Amygdala (tissue), 56 donors: ENCODE measurements around the gene TINAGL1.

Experiments used
- DNase-seq, 56 donors: peaks; one replicate each; lab custom pipeline; 2025; lab: John Stamatoyannopoulos, UW

The TINAGL1 gene

DNA sequence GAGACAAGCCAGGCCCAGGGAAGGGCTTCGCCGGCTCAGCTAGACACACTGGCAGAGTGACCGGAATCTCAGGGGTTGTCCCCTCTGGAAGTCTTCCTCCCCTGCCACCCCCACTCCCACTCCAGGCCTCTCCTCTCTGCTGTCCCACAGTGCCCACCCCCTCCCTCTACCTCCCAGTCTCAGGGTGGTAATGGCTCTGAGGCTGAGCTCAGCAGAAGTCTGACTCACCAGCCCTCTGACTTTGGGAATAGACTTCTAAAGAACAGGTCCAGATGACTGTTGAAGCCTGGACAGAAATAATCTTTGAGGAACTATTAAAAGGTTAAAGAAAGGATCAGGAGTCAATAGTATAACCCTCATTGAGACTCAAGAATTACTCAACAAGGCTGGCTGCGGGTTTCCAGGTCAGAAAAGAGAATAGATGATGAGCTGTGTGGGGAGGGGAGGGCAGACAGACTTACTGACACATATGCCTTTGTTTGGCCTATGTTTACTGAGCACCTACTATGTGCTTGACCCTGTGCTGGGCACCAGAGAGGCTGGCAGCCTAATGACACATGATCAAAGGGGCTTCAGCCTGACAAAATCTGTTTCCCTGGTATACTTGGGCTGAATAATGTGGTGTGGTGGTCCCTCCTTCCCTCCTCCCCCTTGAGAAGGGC lies 49.4 kb downstream of the TINAGL1 start:
- DNase-seq, result no peak

DNA sequence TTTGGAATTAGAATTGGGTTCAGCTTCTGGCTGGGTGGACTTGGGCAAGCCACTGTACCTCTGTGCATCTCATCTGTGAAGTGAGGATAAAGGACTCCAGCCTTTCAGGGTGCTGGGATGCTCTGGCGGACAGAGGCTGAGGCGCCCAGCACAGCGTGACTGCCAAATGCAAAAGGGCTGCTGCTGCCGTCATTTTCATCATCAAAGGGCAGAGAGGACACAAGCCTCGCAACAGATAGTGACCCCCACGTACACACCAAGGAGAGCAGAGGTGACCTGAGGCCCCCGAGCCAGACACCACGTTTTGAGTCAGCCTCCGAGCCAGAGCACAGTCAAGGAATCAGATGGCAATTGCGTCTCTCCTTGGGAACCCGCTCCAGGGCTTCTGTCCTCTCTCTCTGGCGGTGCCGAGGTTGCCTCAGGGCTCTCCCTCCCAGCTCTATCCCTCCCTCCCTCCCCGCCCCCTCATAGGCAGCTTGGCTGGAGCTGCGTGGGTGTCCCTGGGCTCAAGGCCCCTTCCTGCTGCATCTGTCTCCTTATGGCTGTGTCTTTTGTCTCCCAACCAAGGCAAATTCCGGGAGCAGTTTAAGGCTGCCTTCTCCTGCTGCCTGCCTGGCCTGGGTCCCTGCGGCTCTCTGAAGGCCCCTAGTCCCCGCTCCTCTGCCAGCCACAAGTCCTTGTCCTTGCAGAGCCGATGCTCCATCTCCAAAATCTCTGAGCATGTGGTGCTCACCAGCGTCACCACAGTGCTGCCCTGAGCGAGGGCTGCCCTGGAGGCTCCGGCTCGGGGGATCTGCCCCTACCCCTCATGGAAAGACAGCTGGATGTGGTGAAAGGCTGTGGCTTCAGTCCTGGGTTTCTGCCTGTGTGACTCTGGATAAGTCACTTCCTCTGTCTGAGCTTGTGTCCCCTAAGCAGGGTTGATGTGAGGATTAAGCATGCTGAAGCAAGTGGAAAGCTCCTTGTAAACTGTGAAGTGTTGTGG lies 50.2 kb downstream of the TINAGL1 start:
- peak in 8 of 56 donors; percentile 12 to 30 (median 21) for DNase-seq

- DNase-seq, result peak in 15 of 56 donors; percentile 23 to 66 (median 35)
These were observed 51.1 kb downstream of the TINAGL1 start for GRCh38 chr1:31627301-31627929.

GRCh38 chr1:31627930-31628559 lies 51.7 kb downstream of the TINAGL1 start:
- peak in 20 of 56 donors; percentile 8 to 66 (median 33) for DNase-seq

DNA sequence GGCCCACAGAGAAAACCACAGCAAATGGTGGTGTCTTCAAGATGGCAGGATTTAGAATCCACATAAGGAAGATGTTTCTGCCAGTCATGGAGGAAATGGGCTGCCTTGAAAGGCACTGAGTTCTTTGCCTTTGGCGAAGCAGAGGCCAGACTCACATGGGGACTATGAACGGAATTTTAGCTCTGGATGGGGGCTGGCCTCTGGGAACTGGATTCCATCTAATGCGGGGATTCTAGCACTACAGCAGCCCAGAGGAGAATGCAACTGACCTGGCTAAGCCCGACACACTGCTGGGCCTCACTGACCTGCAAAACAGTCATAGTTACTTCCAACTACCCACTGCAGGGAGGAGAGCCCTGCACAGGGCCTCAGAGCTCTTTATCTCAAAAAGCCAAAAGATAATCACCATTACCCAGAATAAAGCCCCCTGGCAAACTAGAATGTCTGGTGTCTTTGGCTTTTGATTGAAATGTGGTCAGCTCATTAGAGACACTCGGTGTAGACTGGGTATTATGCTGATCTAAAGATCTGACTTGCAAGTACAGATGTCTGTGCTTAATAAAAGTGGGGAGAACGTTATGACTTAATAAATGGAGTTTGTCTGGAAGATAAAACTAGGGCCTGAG lies 52.7 kb downstream of the TINAGL1 start:
- no peak for DNase-seq

- DNase-seq, result no peak
These were observed 56.3 kb downstream of the TINAGL1 start for GRCh38 chr1:31632649-31633048.

GRCh38 chr1:31633117-31633516 lies 56.8 kb downstream of the TINAGL1 start:
- no peak for DNase-seq
